Measurements from ENCODE around the gene ASAP3.
"Not testable (repeated sequence)": the region's sequence is repeated elsewhere in the genome, so short reads cannot be mapped to it uniquely, and the experiment has no call there.

ASAP3 gene

DNA sequence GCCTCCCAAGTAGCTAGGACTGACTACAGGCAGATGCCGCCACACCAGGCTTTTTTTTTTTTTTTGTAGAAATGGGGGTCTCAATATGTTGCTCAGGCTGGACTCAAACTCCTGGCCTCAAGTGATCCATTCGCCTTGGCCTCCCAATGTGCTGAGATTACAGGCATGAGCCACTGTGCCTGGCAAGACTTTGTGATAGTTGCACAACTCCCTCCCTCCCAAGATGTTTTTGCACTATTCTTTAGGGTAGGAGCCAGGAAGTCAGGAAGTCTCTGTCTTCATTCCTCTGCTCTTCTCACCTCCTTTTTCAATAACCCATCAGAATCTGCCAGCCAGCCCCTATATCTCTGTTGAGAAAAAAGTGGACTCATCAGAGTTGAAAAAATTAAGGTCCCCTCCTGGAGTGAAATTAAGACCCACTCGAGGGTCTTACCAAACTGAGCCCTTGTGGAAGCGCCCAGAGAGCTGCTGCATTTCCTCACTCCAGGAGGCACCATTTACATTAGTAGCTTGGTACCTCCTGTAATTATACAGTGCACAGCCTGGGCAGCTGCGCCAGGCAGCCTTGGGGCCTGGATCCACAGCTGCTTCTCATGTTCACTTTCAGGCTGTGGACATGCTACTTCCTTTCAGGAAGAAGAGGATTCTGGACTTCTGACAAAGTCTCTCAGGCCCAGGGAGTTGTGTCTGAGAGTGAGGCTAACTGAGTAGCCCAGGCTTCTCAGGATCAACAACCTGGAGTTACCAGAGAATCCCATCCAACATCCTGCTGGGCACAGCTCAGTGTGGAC is 83.5 kb downstream of the ASAP3 start:
- DNase-seq (ENCODE audit: low read depth in 1 of 2, low spot score in 1 of 2), result no peak

DNA sequence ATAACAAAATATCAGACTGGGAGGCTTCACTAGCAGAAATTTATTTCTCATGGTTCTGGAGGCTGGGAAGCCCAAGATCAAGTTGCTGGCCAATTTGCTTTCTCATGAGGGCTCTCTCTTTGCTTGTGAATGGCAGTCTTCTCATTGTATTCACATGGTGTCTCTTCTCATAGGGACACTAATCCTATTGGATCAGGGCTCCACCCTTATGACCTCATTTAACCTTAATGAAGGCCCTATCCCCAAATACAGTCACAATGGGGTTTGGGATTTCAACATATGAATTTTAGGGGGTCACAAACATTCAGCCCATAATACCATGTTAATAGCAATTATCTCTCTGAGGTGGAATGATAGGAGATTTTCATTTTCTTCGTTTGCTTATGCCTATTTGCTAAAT is 84.8 kb downstream of the ASAP3 start:
- DNase-seq (ENCODE audit: low read depth in 1 of 2, low spot score in 1 of 2), result no peak

DNA sequence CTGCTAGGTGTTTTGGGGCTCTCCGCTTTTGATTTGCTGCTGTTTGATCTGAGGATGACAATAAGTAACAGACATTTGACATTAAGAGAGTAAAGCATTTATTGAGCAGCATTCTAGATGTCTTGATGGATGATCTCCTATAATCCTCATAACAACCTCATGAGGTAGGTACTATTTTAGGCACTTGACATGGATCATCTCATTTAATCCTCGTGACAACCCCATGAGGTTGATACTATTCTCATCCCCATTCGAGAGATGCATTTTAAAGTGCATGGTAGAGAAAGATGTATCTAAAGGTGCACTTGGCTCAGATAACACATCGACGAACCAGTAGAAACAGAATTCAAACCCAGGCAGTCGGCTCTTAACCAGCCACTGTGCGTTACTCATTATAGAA is 86.1 kb downstream of the ASAP3 start:
- no peak for DNase-seq (ENCODE audit: low read depth in 1 of 2, low spot score in 1 of 2)

DNA sequence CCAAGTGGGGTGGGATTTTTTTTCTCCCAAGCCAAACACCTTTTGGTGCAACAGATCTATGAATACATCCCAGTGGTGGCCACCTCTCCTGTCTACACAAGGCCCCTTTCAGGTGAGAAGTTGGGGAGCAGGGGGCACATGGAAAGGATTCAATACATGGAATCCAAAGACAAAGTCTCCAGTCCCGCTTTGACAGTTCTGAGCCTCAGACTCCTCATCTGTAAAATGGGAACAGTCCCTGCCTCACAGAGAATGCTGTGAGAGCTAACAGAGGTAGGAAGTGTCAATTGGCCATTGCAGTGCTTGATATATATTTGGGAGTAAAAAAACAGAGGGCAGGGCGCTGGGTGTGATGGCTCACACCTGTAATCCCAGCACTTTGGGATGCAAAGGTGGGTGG is 87.6 kb downstream of the ASAP3 start:
- no peak for DNase-seq (ENCODE audit: low read depth in 1 of 2, low spot score in 1 of 2)

DNA sequence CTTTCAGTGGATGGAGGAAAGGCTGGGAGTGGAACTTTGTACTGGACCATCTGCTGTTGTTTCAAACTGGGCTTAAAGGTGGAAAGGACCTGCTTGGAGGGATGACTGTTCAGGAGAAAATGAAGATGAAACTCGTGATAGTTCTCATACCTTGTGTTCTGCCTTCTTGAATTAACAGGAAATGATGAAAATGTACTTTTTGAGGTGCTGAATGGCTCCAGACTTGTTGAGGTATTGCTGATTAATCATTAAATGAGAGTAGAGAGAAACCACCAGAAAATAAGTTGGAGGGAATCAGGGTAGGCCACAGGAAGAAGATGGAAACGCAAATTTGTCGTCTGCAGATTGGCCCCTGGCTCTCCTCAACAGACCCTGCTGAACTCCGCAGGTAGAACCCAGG is 88.1 kb downstream of the ASAP3 start:
- DNase-seq (ENCODE audit: low read depth in 1 of 2, low spot score in 1 of 2), result no peak

DNA sequence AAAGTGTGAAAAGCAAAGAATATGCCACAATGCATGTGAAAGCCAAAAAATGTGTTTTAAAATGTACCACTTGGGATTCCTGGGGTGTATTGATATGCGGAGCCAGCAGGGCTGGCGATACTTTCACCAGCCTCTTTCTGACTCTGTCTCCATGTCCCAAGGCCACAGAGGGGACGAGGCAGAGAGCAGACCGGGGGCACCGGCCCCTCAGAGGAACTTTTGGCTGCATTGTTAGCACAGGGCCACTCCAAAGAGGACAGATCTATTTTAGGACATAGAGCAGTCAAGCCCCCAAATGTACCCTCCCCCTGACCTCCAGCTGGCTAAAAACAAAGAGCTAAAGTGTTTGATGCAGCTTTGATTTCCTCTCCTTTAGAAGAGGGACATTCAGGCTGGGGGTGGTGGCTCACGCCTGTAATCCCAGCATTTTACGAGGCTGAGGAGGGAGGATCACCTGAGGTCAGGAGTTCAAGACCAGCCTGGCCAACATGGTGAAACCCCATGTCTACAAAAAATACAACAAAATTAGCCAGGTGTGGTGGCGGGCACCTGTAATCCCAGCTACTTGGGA is 88.7 kb downstream of the ASAP3 start:
- no peak for DNase-seq (ENCODE audit: low read depth in 1 of 2, low spot score in 1 of 2)

DNA sequence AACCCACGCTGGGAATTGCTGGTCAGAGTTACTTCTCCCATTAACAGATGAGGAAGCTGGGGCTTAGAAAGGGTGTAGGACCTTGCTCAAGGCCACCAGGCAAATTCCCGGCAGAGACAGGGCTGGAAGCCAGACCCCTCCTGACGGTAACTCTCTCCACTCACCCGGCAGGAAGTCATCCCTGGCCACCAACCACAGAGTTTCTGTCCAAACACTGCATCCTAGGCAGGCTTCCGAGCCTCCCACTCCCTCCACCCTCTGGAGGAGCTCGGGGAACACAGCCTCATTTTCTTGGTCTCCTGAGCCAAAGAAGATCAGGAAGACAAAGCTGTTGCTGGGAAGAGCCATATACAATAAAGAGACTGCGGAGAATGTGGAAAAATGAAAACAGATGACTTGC is 89.3 kb downstream of the ASAP3 start:
- DNase-seq (ENCODE audit: low read depth in 1 of 2, low spot score in 1 of 2), result no peak

DNA sequence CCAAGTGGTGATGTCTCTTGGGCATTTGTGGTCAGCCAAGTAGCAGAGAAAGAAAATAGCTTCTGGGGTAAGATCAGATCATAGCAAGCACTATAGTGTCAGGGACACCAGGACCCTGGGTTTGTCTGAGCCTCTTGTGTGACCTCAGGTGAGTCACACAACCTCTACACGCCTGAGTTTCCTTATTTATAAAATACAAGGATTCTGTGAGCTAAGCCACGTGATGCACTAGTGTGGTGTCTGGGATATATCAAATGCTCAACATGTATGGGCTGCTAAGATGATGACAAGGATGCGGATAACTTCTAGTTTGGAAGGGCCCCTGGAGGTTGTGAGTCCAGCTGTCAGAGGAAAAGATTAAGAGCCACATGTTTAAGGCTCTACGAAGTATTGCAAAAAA is 89.8 kb downstream of the ASAP3 start:
- no peak for DNase-seq (ENCODE audit: low read depth in 1 of 2, low spot score in 1 of 2)

DNA sequence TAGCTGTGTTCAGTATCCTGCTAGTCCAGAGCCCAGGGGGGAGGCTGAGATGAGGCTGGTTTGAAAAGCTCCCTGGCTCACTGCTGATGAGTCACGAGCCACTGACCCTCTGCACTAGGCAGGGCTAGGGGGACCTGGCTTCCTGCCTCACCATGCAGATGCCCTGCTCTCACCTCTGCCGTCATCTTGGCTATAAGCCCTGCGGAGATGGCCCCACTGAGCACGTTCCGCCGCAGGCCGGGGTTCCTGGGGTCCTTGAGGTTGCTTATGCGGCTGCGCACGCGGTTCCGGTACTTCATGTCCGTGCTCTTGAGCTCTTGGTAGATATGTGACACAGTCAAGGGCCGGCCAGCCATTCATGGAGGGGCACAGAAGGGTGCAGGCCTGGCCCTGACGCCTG is 90.3 kb downstream of the ASAP3 start:
- no peak for DNase-seq (ENCODE audit: low read depth in 1 of 2, low spot score in 1 of 2)

DNA sequence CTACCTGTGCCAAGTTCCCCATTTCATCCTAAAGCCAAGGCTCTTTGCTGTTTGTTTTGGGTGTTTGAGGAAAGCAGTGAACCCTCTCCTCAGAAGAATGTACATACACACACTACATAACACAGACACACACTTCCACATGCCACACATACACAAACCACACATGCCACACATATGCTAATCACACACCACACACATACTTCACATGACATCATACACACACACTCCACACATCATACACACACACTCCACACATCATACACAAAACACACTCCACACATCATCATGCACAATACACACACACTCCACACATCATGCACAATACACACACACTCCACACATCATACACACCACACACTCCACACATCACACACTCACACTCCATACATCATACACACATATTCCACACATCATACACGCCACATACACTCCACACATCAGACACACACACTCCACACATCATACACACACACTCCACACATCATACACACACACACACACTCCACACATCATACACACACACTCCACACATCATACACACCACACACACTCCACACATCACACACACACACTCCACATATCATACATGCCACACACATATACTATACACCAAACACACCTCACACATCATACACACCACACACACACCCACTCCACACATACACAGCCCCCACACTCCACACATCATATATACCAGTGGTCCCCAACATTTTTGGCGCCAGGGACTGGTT is 91.7 kb downstream of the ASAP3 start:
- DNase-seq (ENCODE audit: low read depth in 1 of 2, low spot score in 1 of 2), result no peak

DNA sequence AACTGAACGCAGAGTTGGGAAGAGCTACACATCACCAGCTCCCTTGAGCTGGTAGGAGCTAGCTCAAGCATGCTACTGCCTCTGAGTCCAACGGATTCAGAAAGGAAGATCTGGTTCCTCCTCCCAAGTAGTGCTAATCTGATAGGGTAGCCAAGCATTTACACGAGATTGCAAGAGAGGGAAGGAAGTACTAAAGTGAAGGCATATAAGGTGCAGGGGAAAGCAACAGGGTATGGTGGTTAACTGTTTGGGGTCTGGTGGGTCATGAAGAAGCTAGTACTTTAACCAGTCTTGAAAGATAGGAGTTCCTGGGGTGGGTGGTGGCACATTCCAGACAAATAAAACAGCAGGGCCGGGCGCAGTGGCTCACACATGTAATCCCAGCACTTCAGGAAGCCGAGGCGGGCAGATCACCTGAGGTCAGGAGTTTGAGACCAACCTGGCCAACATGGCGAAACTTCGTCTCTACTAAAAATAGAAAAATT is 94.1 kb downstream of the ASAP3 start:
- no peak for DNase-seq (ENCODE audit: low read depth in 1 of 2, low spot score in 1 of 2)

DNA sequence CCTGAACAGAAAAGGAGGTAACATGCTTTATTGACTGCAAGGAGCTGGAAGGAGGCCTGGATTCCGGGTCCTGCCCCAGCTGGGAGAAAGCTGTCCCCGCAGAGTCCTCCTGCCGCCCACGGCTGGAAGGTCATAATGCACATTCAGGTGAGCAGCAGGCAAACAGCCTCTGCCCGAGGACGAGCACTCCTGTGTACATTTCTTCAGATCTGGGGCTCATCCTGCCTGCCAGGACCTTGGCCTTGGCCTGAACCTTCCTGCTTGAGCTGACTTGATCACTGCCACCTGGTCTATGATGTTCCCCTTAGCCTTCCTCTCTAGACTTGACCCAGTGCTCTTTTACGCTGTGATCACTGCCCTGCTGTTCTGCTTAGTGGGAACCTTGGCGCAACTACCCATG is 96.5 kb downstream of the ASAP3 start:
- DNase-seq (ENCODE audit: low read depth in 1 of 2, low spot score in 1 of 2), result no peak

DNA sequence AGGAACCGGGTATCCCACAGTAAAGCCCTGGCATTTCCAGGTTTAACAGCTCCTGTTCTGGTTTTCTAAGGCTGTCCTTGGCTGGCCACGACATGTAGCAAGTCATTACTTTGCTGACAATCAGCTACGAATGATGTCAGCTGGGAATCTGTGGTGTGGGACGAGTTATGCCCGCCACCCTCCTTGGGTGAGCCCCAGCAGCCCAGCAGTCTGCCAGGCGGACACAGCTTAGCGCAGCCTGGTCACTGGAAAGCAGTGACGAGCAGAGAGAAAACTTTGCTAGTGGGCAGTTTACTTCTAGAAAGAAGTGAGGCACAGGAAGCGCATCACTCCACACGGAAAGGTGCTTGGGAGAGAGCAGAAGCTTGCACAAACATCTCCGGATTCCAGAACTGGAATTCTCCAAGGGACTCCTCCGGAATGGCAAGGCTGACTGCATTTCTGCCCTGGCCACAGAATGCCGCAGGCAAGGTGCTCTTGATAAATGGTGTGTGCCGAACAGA is 98.8 kb downstream of the ASAP3 start:
- DNase-seq (ENCODE audit: low read depth in 1 of 2, low spot score in 1 of 2), result no peak

DNA sequence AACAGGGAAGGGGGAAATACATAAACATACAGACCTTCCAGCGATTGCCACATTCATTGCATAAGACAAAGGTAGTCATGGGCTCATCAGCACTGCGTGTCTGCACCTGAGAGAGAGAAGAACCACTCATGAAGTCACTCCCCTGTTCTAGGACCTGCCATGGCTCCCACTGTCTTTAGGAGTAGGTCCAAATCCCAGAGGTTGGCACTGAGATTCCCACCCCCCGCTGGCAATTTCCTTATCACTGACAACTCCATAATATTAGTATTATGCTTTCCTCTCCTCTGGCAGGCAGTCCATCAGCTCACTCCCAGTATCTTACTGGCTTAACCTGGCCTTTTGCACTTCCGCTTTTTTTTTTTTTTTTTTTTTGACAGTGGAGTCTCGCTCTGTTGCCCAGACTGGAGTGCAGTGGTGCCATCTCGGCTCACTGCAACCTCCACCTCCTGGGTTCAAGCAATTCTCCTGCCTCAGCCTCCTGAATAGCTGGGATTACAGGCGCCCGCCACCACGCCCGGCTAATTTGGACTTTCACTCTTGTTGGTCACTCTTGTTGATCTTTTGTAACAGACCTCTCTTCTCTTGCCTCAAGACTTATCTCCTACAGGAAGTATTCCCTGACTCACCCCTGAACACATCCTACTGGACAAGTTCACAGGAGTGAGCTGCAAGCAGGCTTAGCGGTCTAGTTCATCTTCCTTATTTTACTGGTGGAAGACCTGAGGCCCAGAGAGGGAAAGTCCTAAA is 99.5 kb downstream of the ASAP3 start:
- DNase-seq (ENCODE audit: low read depth in 1 of 2, low spot score in 1 of 2), result no peak

DNA sequence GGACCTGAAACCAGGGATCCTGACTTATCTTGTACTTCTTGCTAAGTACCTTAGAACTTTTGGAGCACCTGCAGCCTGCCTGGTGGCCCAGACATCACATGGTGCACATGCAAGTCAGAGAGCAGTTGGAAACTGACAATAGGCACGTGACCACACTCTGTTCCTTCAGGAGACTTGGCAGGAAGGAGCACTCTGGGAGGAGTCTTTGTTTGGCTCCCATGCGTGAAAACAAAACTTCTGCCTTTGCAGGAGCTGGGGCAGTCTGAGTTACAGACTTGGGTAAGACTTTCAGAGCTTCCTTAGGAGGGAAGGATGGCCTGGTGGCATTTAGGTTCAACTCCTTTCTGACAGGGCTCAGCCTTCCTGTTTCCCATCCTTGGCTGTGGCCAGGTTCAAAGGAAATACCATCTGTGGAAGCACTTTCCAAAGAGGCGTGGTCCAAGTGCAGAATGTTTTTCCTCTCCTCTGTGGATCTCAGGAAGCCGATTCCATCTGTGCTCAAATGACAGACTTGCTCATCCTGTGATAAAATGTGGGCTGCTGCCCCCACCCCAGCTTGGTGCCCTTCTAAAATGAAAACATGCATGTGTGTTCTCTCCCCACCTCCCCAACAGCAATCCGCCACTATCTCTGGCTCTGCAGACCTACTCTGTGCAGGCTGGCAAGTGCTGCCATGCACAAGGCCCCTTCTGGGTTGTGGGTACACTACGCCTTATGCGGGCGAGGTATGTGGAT is 100.2 kb downstream of the ASAP3 start:
- no peak for DNase-seq (ENCODE audit: low read depth in 1 of 2, low spot score in 1 of 2)

DNA sequence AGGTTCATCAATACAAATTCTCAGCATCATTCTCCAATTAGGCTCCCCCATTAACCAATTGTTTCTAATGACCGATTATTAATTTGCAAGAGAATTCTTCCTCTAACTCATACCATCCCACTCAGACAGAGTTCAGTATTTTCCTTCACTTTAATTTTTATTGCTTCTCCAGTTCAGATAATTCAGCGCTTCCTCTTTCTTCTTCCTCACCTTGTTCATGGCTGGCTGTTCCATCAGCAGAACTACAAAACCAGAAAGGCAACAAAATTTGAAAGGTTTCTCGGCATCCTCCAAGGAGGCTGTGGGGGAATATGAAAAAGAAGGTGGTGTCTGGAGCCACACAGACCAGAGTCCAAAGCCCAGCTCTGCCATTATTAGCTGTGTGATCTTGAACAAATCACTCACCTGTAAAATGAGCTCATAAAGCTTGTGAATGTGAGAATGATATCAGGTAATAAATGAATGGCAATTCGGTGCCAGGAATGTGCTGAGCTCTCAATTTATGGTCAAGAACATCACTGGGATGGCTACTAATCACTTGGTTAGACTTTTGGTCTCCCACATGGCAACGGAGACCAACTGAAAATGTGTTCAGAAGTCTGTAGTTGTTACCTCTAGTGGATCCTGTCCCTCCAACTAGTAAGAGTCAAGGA is 102.6 kb downstream of the ASAP3 start:
- no peak for DNase-seq (ENCODE audit: low read depth in 1 of 2, low spot score in 1 of 2)

DNA sequence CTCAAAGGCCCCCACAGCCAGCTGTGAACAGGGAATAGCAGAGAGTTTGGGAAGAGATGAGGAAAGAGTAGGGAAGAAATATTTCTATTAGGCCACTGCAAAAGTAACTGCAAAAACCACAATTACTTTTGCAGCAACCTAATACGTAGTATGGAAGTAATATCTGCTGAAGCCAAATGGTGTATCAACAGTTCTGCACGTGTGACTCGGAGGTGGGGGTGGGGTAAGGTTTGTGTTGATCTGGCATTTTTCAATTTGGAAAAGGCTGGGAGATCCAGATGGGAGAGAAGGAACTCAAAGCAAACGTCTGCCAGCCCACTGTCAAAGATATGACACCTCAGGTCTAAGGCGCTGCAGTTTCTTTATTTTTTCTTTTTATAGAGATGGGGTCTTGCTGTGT is 103.3 kb downstream of the ASAP3 start:
- no peak for DNase-seq (ENCODE audit: low read depth in 1 of 2, low spot score in 1 of 2)

DNA sequence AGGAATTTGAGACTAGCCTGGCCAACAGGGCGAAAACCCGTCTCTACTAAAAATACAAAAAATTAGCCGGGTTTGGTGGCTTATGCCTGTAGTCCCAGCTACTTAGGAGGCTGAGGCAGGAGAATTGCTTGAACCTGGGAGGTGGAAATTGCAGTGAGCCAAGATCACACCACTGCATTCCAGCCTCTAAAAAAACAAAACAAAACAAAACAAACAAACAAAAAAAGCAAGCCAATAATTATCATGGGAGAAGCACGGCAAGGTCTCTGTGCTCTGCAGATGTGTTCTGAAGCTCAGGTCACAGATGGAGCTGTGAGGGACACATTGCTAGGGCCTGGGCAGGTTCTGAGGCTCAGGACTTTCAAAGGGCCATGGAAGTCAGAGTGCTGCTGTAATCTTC is 103.7 kb downstream of the ASAP3 start:
- DNase-seq (ENCODE audit: low read depth in 1 of 2, low spot score in 1 of 2), result not testable (repeated sequence)

Data from stimulated activated CD4-positive, alpha-beta T cell treated with anti-CD3 and anti-CD28 coated beads, Interleukin-15, amount 100 ng/mL, for 1 hour (primary cell).